Measurements from ENCODE around the gene FAM53B.

FAM53B gene

GRCh38 chr10:124703778-124704427 lies 40.3 kb downstream of the FAM53B start:
- no peak overlapping the region for H3K27ac ChIP-seq (ENCODE audit: low read length)
- H3K4me1 ChIP-seq (ENCODE audit: insufficient read depth, low read length) = peaks cover 4% of the 10 kb centered on the region
- H3K27me3 ChIP-seq (ENCODE audit: insufficient read depth, low read length) = no peaks in the 10 kb centered on the region
- H3K9ac ChIP-seq (ENCODE audit: low read depth, low read length) = no peak overlapping the region
- H3K36me3 ChIP-seq (ENCODE audit: insufficient read depth, low read depth, low read length) = 0 out of 2 replicates have a peak, but pooled peaks cover 8% of the 10 kb centered on the region
- no peaks in the 10 kb centered on the region for H3K9me3 ChIP-seq (ENCODE audit: insufficient read depth, low read depth, low read length)
- no peak overlapping the region for H3K4me3 ChIP-seq (ENCODE audit: low read length)

- H3K27me3 ChIP-seq (ENCODE audit: insufficient read depth, low read length) = no peaks in the 10 kb centered on the region
- no peak overlapping the region for H3K9ac ChIP-seq (ENCODE audit: low read depth, low read length)
- 0 out of 2 replicates have a peak, but pooled peaks cover 8% of the 10 kb centered on the region for H3K36me3 ChIP-seq (ENCODE audit: insufficient read depth, low read depth, low read length)
- no peak overlapping the region for H3K4me3 ChIP-seq (ENCODE audit: low read length)
- H3K9me3 ChIP-seq (ENCODE audit: insufficient read depth, low read depth, low read length) = no peaks in the 10 kb centered on the region
- H3K27ac ChIP-seq (ENCODE audit: low read length) = no peak overlapping the region
- H3K4me1 ChIP-seq (ENCODE audit: insufficient read depth, low read length) = no peaks in the 10 kb centered on the region; the same call in 1 of the 2 replicates
Observed at GRCh38 chr10:124703372-124703771, 40.8 kb downstream of the FAM53B start.

GRCh38 chr10:124701881-124702656 lies 42.1 kb downstream of the FAM53B start:
- Histone ChIP-seq H3K4me1 (ENCODE audit: insufficient read depth, low read length) (no peaks in the 10 kb centered on the region), H3K27me3 (ENCODE audit: insufficient read depth, low read length) (no peaks in the 10 kb centered on the region), H3K4me3 (ENCODE audit: low read length) (no peak overlapping the region), H3K36me3 (ENCODE audit: insufficient read depth, low read depth, low read length) (0 out of 2 replicates have a peak, but pooled peaks cover 8% of the 10 kb centered on the region), H3K9me3 (ENCODE audit: insufficient read depth, low read depth, low read length) (no peaks in the 10 kb centered on the region), H3K9ac (ENCODE audit: low read depth, low read length) (no peak overlapping the region), H3K27ac (ENCODE audit: low read length) (no peak overlapping the region)

- Histone ChIP-seq H3K27me3 (ENCODE audit: insufficient read depth, low read length) (no peaks in the 10 kb centered on the region), H3K4me1 (ENCODE audit: insufficient read depth, low read length) (no peaks in the 10 kb centered on the region), H3K9ac (ENCODE audit: low read depth, low read length) (no peak overlapping the region; the same call in 1 of the 2 replicates), H3K36me3 (ENCODE audit: insufficient read depth, low read depth, low read length) (0 out of 2 replicates have a peak, but pooled peaks cover 8% of the 10 kb centered on the region), H3K9me3 (ENCODE audit: insufficient read depth, low read depth, low read length) (no peaks in the 10 kb centered on the region), H3K4me3 (ENCODE audit: low read length) (no peak overlapping the region), H3K27ac (ENCODE audit: low read length) (no peak overlapping the region)
Observed at GRCh38 chr10:124701435-124701834, 42.7 kb downstream of the FAM53B start.

- no peak overlapping the region for H3K27ac ChIP-seq (ENCODE audit: low read length)
- no peak overlapping the region for H3K4me3 ChIP-seq (ENCODE audit: low read length)
- no peak overlapping the region; the same call in 1 of the 2 replicates for H3K9ac ChIP-seq (ENCODE audit: low read depth, low read length)
- no peaks in the 10 kb centered on the region for H3K4me1 ChIP-seq (ENCODE audit: insufficient read depth, low read length)
- no peaks in the 10 kb centered on the region for H3K27me3 ChIP-seq (ENCODE audit: insufficient read depth, low read length)
- H3K9me3 ChIP-seq (ENCODE audit: insufficient read depth, low read depth, low read length) = no peaks in the 10 kb centered on the region
- H3K36me3 ChIP-seq (ENCODE audit: insufficient read depth, low read depth, low read length) = 0 out of 2 replicates have a peak, but pooled peaks cover 6% of the 10 kb centered on the region
Observed at GRCh38 chr10:124701038-124701365, 43.2 kb downstream of the FAM53B start.

GRCh38 chr10:124700293-124701037 lies 43.7 kb downstream of the FAM53B start:
- Histone ChIP-seq H3K27ac (ENCODE audit: low read length) (no peak overlapping the region), H3K4me3 (ENCODE audit: low read length) (no peak overlapping the region), H3K27me3 (ENCODE audit: insufficient read depth, low read length) (no peaks in the 10 kb centered on the region), H3K9me3 (ENCODE audit: insufficient read depth, low read depth, low read length) (no peaks in the 10 kb centered on the region), H3K9ac (ENCODE audit: low read depth, low read length) (no peak overlapping the region), H3K36me3 (ENCODE audit: insufficient read depth, low read depth, low read length) (0 out of 2 replicates have a peak, but pooled peaks cover 10% of the 10 kb centered on the region), H3K4me1 (ENCODE audit: insufficient read depth, low read length) (no peaks in the 10 kb centered on the region)

- Histone ChIP-seq H3K9me3 (ENCODE audit: insufficient read depth, low read depth, low read length) (no peaks in the 10 kb centered on the region), H3K4me3 (ENCODE audit: low read length) (no peak overlapping the region), H3K27ac (ENCODE audit: low read length) (no peak overlapping the region), H3K9ac (ENCODE audit: low read depth, low read length) (no peak overlapping the region), H3K36me3 (ENCODE audit: insufficient read depth, low read depth, low read length) (0 out of 2 replicates have a peak, but pooled peaks cover 16% of the 10 kb centered on the region), H3K27me3 (ENCODE audit: insufficient read depth, low read length) (no peaks in the 10 kb centered on the region), H3K4me1 (ENCODE audit: insufficient read depth, low read length) (no peaks in the 10 kb centered on the region)
Observed at GRCh38 chr10:124699471-124700292, 44.5 kb downstream of the FAM53B start.

GRCh38 chr10:124698545-124699469 lies 45.4 kb downstream of the FAM53B start:
- H3K27ac ChIP-seq (ENCODE audit: low read length) = no peak overlapping the region
- no peak overlapping the region for H3K9ac ChIP-seq (ENCODE audit: low read depth, low read length)
- no peaks in the 10 kb centered on the region for H3K9me3 ChIP-seq (ENCODE audit: insufficient read depth, low read depth, low read length)
- H3K4me1 ChIP-seq (ENCODE audit: insufficient read depth, low read length) = no peaks in the 10 kb centered on the region
- H3K4me3 ChIP-seq (ENCODE audit: low read length) = no peak overlapping the region
- 0 out of 2 replicates have a peak, but pooled peaks cover 18% of the 10 kb centered on the region for H3K36me3 ChIP-seq (ENCODE audit: insufficient read depth, low read depth, low read length)
- no peaks in the 10 kb centered on the region for H3K27me3 ChIP-seq (ENCODE audit: insufficient read depth, low read length)

GRCh38 chr10:124697837-124698544 lies 46.2 kb downstream of the FAM53B start:
- Histone ChIP-seq H3K27me3 (ENCODE audit: insufficient read depth, low read length) (no peaks in the 10 kb centered on the region), H3K9ac (ENCODE audit: low read depth, low read length) (no peak overlapping the region), H3K4me1 (ENCODE audit: insufficient read depth, low read length) (no peaks in the 10 kb centered on the region), H3K4me3 (ENCODE audit: low read length) (no peak overlapping the region), H3K36me3 (ENCODE audit: insufficient read depth, low read depth, low read length) (0 out of 2 replicates have a peak, but pooled peaks cover 18% of the 10 kb centered on the region), H3K9me3 (ENCODE audit: insufficient read depth, low read depth, low read length) (no peaks in the 10 kb centered on the region), H3K27ac (ENCODE audit: low read length) (no peak overlapping the region)

GRCh38 chr10:124697443-124697836 lies 46.7 kb downstream of the FAM53B start:
- no peak overlapping the region for H3K4me3 ChIP-seq (ENCODE audit: low read length)
- H3K27me3 ChIP-seq (ENCODE audit: insufficient read depth, low read length) = no peaks in the 10 kb centered on the region
- H3K27ac ChIP-seq (ENCODE audit: low read length) = no peak overlapping the region
- no peaks in the 10 kb centered on the region for H3K4me1 ChIP-seq (ENCODE audit: insufficient read depth, low read length)
- H3K9me3 ChIP-seq (ENCODE audit: insufficient read depth, low read depth, low read length) = no peaks in the 10 kb centered on the region
- no peak overlapping the region for H3K9ac ChIP-seq (ENCODE audit: low read depth, low read length)
- H3K36me3 ChIP-seq (ENCODE audit: insufficient read depth, low read depth, low read length) = 0 out of 2 replicates have a peak, but pooled peaks cover 18% of the 10 kb centered on the region

Measured in iPS-20b (cell line).